K562 (cell line): ENCODE data around the gene STX1A. TPM values are rescaled to one million over a fixed set of nuclear protein-coding genes. Genes with fewer than 3 reads are reported as not detected.

Experiments used
- ATAC-seq: fragments of 200-7000 bp; cut with Tn5 transposase; 3 replicates; pipeline ENCODE4 v1.9.1; 2020; ENCODE audit warnings: moderate library complexity
- BruUV-seq: library from RNA; stranded (reverse); fragments of 400-500 nt; replicated peaks from 2 replicates; lab custom pipeline; 2021; lab: Mats Ljungman, UMichigan
- CTCF ChIA-PET: fragments of 300-600 bp; formaldehyde crosslinking; extraction: SDS; loops from one replicate; lab custom pipeline; 2021; ENCODE audit warnings: low intra/inter-chr PET ratio; lab: Yijun Ruan, JAX
- POLR2A ChIA-PET: fragments of 300-600, 350-650 bp; sonication (Branson Sonifier 250); formaldehyde crosslinking; extraction: SDS; loops from one replicate; lab custom pipeline; 2021; ENCODE audit warnings: antibody characterized with exemption, inconsistent platforms; lab: Yijun Ruan, JAX
- DNase-seq, 4 experiments: peaks; one replicate each; pipeline versions ENCODE4 v3.0.0 to v3.0.0-alpha.2; 2011 to 2018; ENCODE audit warnings: low spot score in 3 of 4, mixed read lengths in 3 of 4; ENCODE audit errors: extremely low read depth in 1 of 4
- FAIRE-seq: peaks from 2 replicates; lab custom pipeline; 2011; peaks lifted over from hg19 to GRCh38; lab: Jason Lieb, UNC
- H2AFZ ChIP-seq: 2 replicates; pipeline ENCODE4 v1.6.0; 2011; ENCODE audit warnings: low read depth, low read length, control low read depth, inconsistent platforms
- H3K27ac ChIP-seq: fragments of 200-600 bp; 3 replicates; pipeline ENCODE4 v1.8.0; 2011; ENCODE audit warnings: low read depth, mild to moderate bottlenecking, control low read depth, inconsistent platforms, low read length, moderate library complexity, mixed read lengths; ENCODE audit errors: extremely low read depth
- H3K27me3 ChIP-seq, 2 experiments: fragments of 300-600 bp in 1 of 2; 2 replicates in 1 of 2; 3 replicates in 1 of 2; pipeline versions ENCODE4 v1.6.0 to v1.8.0; 2011; ENCODE audit warnings: inconsistent platforms in 2 of 2, low read length in 2 of 2, mild to moderate bottlenecking in 1 of 2, mixed read lengths in 1 of 2, moderate library complexity in 1 of 2; ENCODE audit not compliant: control insufficient read depth in 2 of 2, insufficient read depth in 2 of 2
- H3K36me3 ChIP-seq: fragments of 300-600 bp; 3 replicates; pipeline ENCODE4 v1.8.0; 2011; ENCODE audit warnings: mild to moderate bottlenecking, low read length, inconsistent platforms; ENCODE audit not compliant: control insufficient read depth, insufficient read depth
- H3K4me1 ChIP-seq, 2 experiments: fragments of 200-600 bp in 1 of 2; replicated peaks in 1 of 2; 2 replicates in 1 of 2; 3 replicates in 1 of 2; pipeline versions ENCODE4 v1.5.1 to v1.8.0; 2011; ENCODE audit warnings: inconsistent platforms in 2 of 2, low read length in 2 of 2, mild to moderate bottlenecking in 1 of 2, mixed read lengths in 1 of 2, moderate library complexity in 1 of 2; ENCODE audit not compliant: control insufficient read depth in 2 of 2, insufficient read depth in 2 of 2
- H3K4me2 ChIP-seq: 2 replicates; pipeline ENCODE4 v1.6.1; 2011; ENCODE audit warnings: low read length, control low read depth, inconsistent platforms, mixed read lengths; ENCODE audit not compliant: insufficient read depth
- H3K4me3 ChIP-seq: fragments of 200-600 bp; sonication (generic), shearing (Covaris generic); 2 replicates; pipeline ENCODE4 v1.5.1; 2016; ENCODE audit warnings: control low read depth, inconsistent platforms
- H3K79me2 ChIP-seq: fragments of 200-600 bp; 3 replicates; pipeline ENCODE4 v1.8.0; 2011; ENCODE audit warnings: low read length, inconsistent platforms; ENCODE audit not compliant: control insufficient read depth, insufficient read depth
- H3K9ac ChIP-seq, 2 experiments: 2 replicates each; pipeline versions ENCODE4 v1.6.0 to v1.6.1; 2011; ENCODE audit warnings: low read depth in 2 of 2, low read length in 2 of 2, control low read depth in 1 of 2, inconsistent platforms in 1 of 2, mild to moderate bottlenecking in 1 of 2, mixed read lengths in 1 of 2; ENCODE audit not compliant: insufficient read depth in 1 of 2
- H3K9me1 ChIP-seq: one replicate; pipeline ENCODE4 v1.6.0; 2011; ENCODE audit warnings: inconsistent platforms, mild to moderate bottlenecking, low read length, moderate library complexity; ENCODE audit not compliant: control insufficient read depth, insufficient read depth
- H3K9me3 ChIP-seq: replicated peaks from 2 replicates; pipeline ENCODE4 v1.5.1; 2011; ENCODE audit warnings: low read depth, low read length, inconsistent platforms; ENCODE audit not compliant: control insufficient read depth, insufficient read depth
- H4K20me1 ChIP-seq: replicated peaks from 2 replicates; pipeline ENCODE4 v1.6.1; 2011; ENCODE audit warnings: low read length, inconsistent platforms, mixed read lengths; ENCODE audit not compliant: control insufficient read depth, insufficient read depth
- ARID4B ChIP-seq: sonication (generic); formaldehyde crosslinking; IDR thresholded peaks from 2 replicates; pipeline ENCODE4 v1.8.0; 2022; ENCODE audit warnings: mild to moderate bottlenecking, missing genetic modification reagents
- C11orf30 ChIP-seq: fragments of 450-650 bp; IDR thresholded peaks from 2 replicates; pipeline ENCODE4 v1.6.1; 2016; ENCODE audit warnings: low read depth, mild to moderate bottlenecking
- FOXA1 ChIP-seq: fragments of 450-650 bp; IDR thresholded peaks from 2 replicates; pipeline ENCODE4 v1.6.1; 2016; ENCODE audit warnings: mild to moderate bottlenecking, borderline replicate concordance
- FOXM1 ChIP-seq, 2 experiments: fragments of 450-650 bp in 1 of 2; sonication (generic) in 1 of 2; formaldehyde crosslinking in 1 of 2; IDR thresholded peaks; 2 replicates each; pipeline versions ENCODE4 v1.6.1 to v1.9.0; 2017 to 2022; ENCODE audit warnings: low read depth in 2 of 2, mild to moderate bottlenecking in 2 of 2, missing genetic modification reagents in 1 of 2, moderate library complexity in 1 of 2
- LARP7 ChIP-seq: fragments of 450-650 bp; IDR thresholded peaks from 2 replicates; pipeline ENCODE4 v1.6.1; 2016
- MLLT1 ChIP-seq, 2 experiments: fragments of 450-650 bp; IDR thresholded peaks; 2 replicates each; pipeline ENCODE4 v1.6.1; 2016
- SMARCB1 ChIP-seq: IDR thresholded peaks from 2 replicates; pipeline ENCODE4 v1.6.1; 2011; ENCODE audit warnings: improper control_type of control experiment, low read depth; ENCODE audit not compliant: insufficient read length
- THAP7 ChIP-seq: fragments of 250-450 bp; sonication (Bioruptor Pico); IDR thresholded peaks from 2 replicates; pipeline ENCODE4 v1.5.0; 2021
- ZNF263 ChIP-seq: sonication (generic); formaldehyde crosslinking; IDR thresholded peaks from 2 replicates; pipeline ENCODE4 v1.8.0; 2022; ENCODE audit warnings: mild to moderate bottlenecking, missing genetic modification reagents, borderline replicate concordance
- ZNF551 ChIP-seq: fragments of 250-450 bp; sonication (Bioruptor Pico); IDR thresholded peaks from 2 replicates; pipeline ENCODE4 v1.5.0; 2021; ENCODE audit warnings: mild to moderate bottlenecking, moderate library complexity
- ZNF609 ChIP-seq: sonication (generic); formaldehyde crosslinking; IDR thresholded peaks from 2 replicates; pipeline ENCODE4 v1.8.1; 2023; ENCODE audit warnings: missing genetic modification reagents, mild to moderate bottlenecking, borderline replicate concordance
- ZNF717 ChIP-seq: fragments of 250-450 bp; sonication (Bioruptor Pico); IDR thresholded peaks from 2 replicates; pipeline ENCODE4 v1.5.0; 2021
- WGBS: fragments of 100-300 bp; shearing (Covaris generic); methylation state at CpG from one replicate; pipeline ENCODE4 v1.1.6; 2016; ENCODE audit warnings: low coverage, mixed read lengths; ENCODE audit not compliant: insufficient coverage; ENCODE audit errors: missing lambda C conversion rate; 5-methylcytosine and 5-hydroxymethylcytosine counted together
- in situ Hi-C: fragments of 300-500 bp; cut with MboI; formaldehyde crosslinking; loops from 4 replicates; pipeline ENCODE4 v1.15.0; 2018; ENCODE audit warnings: inconsistent platforms, mixed read lengths
- intact Hi-C: fragments of 100-400 bp; cut with micrococcal nuclease; formaldehyde crosslinking; loops from 2 replicates; pipeline ENCODE4 v1.14.2; 2022
- polyA plus RNA-seq, 8 experiments: library from polyadenylated mRNA; depleted of rRNA in 4 of 8; stranded (reverse) in 5 of 8; unstranded in 3 of 8; fragments of >200 nt; fragmentation: Nextera tagmentation in 2 of 8; fragmentation: Illumina TruSeq in 1 of 8; extraction: Ambion mirVana in 2 of 8; extraction: Trizol in 1 of 8; gene quantifications; 2 replicates each; pipeline versions ENCODE4 v1.2.1 to v1.2.3, GENCODE V29; 2011 to 2014; ENCODE audit warnings: inconsistent platforms in 1 of 8, missing spikeins in 1 of 8
- total RNA-seq, 7 experiments: library from RNA; depleted of rRNA in 6 of 7; stranded (reverse); fragments of >200 nt in 6 of 7; fragmentation: Illumina TruSeq in 2 of 7; extraction: Trizol in 2 of 7; gene quantifications; 2 replicates each; pipeline versions ENCODE4 v1.2.1 to v1.2.3, GENCODE V29; 2011 to 2021; ENCODE audit warnings: low replicate concordance in 1 of 7

The STX1A gene
- total and polyA plus RNA-seq, 9 of the 15 experiments (the other 6 are each of a cell fraction or from before 2014, with no cell fraction given), result 0.04 to 15.1 (median 6.3) TPM

- no peak overlapping the region for H2AFZ ChIP-seq
- intact Hi-C loops (no loop called here), in situ Hi-C loops (no loop called here)
- no peak overlapping the region for H3K27ac ChIP-seq
- no peaks in the 10 kb centered on the region for H3K9me3 ChIP-seq
- POLR2A ChIA-PET, result no interaction called here
- 0% methylated on average over 1 of the region's 1 CpG for WGBS
- no peak for FAIRE-seq
- DNase-seq, result no peak
- no TSS peak for BruUV-seq
- no peaks in the 10 kb centered on the region for H3K27me3 ChIP-seq
- H3K9me1 ChIP-seq, result no peaks in the 10 kb centered on the region
- peaks cover 7 to 15% of the 10 kb centered on the region in 2 experiments; a peak in 4 of 5 replicates for H3K4me1 ChIP-seq
- no peaks in the 10 kb centered on the region for H3K36me3 ChIP-seq
- no peak overlapping the region for H3K4me3 ChIP-seq
- ATAC-seq, result no peak
- no peak overlapping the region for H3K9ac ChIP-seq
- no peaks in the 10 kb centered on the region for H3K79me2 ChIP-seq
- no peak overlapping the region for H3K4me2 ChIP-seq
- 0 out of 2 replicates have a peak, but pooled peaks cover 6% of the 10 kb centered on the region for H4K20me1 ChIP-seq
- CTCF ChIA-PET, result no interaction called here
- TF ChIP-seq FOXA1, result no peak
- no peak for TF ChIP-seq THAP7
- no peak for TF ChIP-seq ZNF263
- no peak for TF ChIP-seq ZNF551
- no peak for TF ChIP-seq ZNF717 (CRISPR knock-in tag)
- TF ChIP-seq MLLT1 (IDR thresholded peaks at IDR 0.05), result 0 out of 4 replicates have a peak, but pooled peaks of 1 of the 2 experiments have one; percentile 25
- TF ChIP-seq FOXM1 (IDR thresholded peaks at IDR 0.05; ENCODE audit: low read depth), result no peak
- TF ChIP-seq FOXM1 (CRISPR knock-in tag; IDR thresholded peaks at IDR 0.05; ENCODE audit: low read depth), result no peak
- peak; percentile 86 for TF ChIP-seq LARP7
- TF ChIP-seq ZNF609 (CRISPR knock-in tag), result no peak
- no peak for TF ChIP-seq SMARCB1
- no peak for TF ChIP-seq ARID4B (CRISPR knock-in tag)
- TF ChIP-seq C11orf30, result no peak
Measured at GRCh38 chr7:73762659-73762999, 43.2 kb upstream of the STX1A start.
